ENCODE measurements around the gene PPP1R2. TPM values are rescaled to one million over a fixed set of nuclear protein-coding genes. Genes with fewer than 3 reads are reported as not detected.
"Not testable (repeated sequence)": the region's sequence is repeated elsewhere in the genome, so short reads cannot be mapped to it uniquely, and the experiment has no call there.

PPP1R2 gene
- polyA plus RNA-seq, 4 donors, result 50.5 to 75.4 (median 57.9) TPM

GRCh38 chr3:195540511-195540910 lies 2.6 kb downstream of the PPP1R2 start:
- no peak for DNase-seq (ENCODE audit: low read depth in 4 of 4, low spot score in 3 of 4)

- DNase-seq (ENCODE audit: low read depth in 4 of 4, low spot score in 3 of 4), result no peak
These were observed 3.1 kb downstream of the PPP1R2 start for GRCh38 chr3:195540027-195540426.

GRCh38 chr3:195539479-195539878 lies 3.6 kb downstream of the PPP1R2 start:
- DNase-seq (ENCODE audit: low read depth in 4 of 4, low spot score in 3 of 4), result no peak

GRCh38 chr3:195537995-195538394 lies 5.1 kb downstream of the PPP1R2 start:
- no peak for DNase-seq (ENCODE audit: low read depth in 4 of 4, low spot score in 3 of 4)

- DNase-seq (ENCODE audit: low read depth in 4 of 4, low spot score in 3 of 4), result no peak
These were observed 7.8 kb downstream of the PPP1R2 start for GRCh38 chr3:195535293-195535692.

GRCh38 chr3:195532834-195533233 lies 10.3 kb downstream of the PPP1R2 start:
- DNase-seq (ENCODE audit: low read depth in 4 of 4, low spot score in 3 of 4), result no peak

GRCh38 chr3:195532345-195532744 lies 10.8 kb downstream of the PPP1R2 start:
- DNase-seq (ENCODE audit: low read depth in 4 of 4, low spot score in 3 of 4), result no peak

GRCh38 chr3:195531683-195532082 lies 11.4 kb downstream of the PPP1R2 start:
- no peak for DNase-seq (ENCODE audit: low read depth in 4 of 4, low spot score in 3 of 4)

GRCh38 chr3:195526492-195526891 lies 16.6 kb downstream of the PPP1R2 start:
- DNase-seq (ENCODE audit: low read depth in 4 of 4, low spot score in 3 of 4), result no peak

- DNase-seq (ENCODE audit: low read depth in 4 of 4, low spot score in 3 of 4), result no peak
These were observed 18.8 kb downstream of the PPP1R2 start for GRCh38 chr3:195524171-195524896.

- no peak for DNase-seq (ENCODE audit: low read depth in 4 of 4, low spot score in 3 of 4)
These were observed 20.7 kb downstream of the PPP1R2 start for GRCh38 chr3:195522254-195523023.

- no peak for DNase-seq (ENCODE audit: low read depth in 4 of 4, low spot score in 3 of 4)
These were observed 26.1 kb downstream of the PPP1R2 start for GRCh38 chr3:195517030-195517429.

- not testable (repeated sequence) for DNase-seq (ENCODE audit: low read depth in 4 of 4, low spot score in 3 of 4)
These were observed 28.4 kb downstream of the PPP1R2 start for GRCh38 chr3:195514610-195515235.

GRCh38 chr3:195512798-195513345 lies 30.3 kb downstream of the PPP1R2 start:
- no peak for DNase-seq (ENCODE audit: low read depth in 4 of 4, low spot score in 3 of 4)

GRCh38 chr3:195511136-195511535 lies 32.0 kb downstream of the PPP1R2 start:
- no peak for DNase-seq (ENCODE audit: low read depth in 4 of 4, low spot score in 3 of 4)

GRCh38 chr3:195508185-195508584 lies 34.9 kb downstream of the PPP1R2 start:
- DNase-seq (ENCODE audit: low read depth in 4 of 4, low spot score in 3 of 4), result no peak

GRCh38 chr3:195475614-195476013 lies 67.5 kb downstream of the PPP1R2 start:
- no peak for DNase-seq (ENCODE audit: low read depth in 4 of 4, low spot score in 3 of 4)

- DNase-seq (ENCODE audit: low read depth in 4 of 4, low spot score in 3 of 4), result not testable (repeated sequence)
These were observed 68.0 kb downstream of the PPP1R2 start for GRCh38 chr3:195475116-195475515.

- no peak for DNase-seq (ENCODE audit: low read depth in 4 of 4, low spot score in 3 of 4)
These were observed 74.3 kb downstream of the PPP1R2 start for GRCh38 chr3:195468841-195469240.

GRCh38 chr3:195468391-195468776 lies 74.7 kb downstream of the PPP1R2 start:
- DNase-seq (ENCODE audit: low read depth in 4 of 4, low spot score in 3 of 4), result no peak

- no peak for DNase-seq (ENCODE audit: low read depth in 4 of 4, low spot score in 3 of 4)
These were observed 75.3 kb downstream of the PPP1R2 start for GRCh38 chr3:195467641-195468390.

All from left renal pelvis (tissue), 4 donors.